Upper lobe of right lung (tissue), 1 donor: Measurements from ENCODE around the gene POLE. TPM values are rescaled to one million over a fixed set of nuclear protein-coding genes. Genes with fewer than 3 reads are reported as not detected.

Experiments
- ATAC-seq: fragments of 200-7000 bp; cut with Tn5 transposase; one replicate; pipeline ENCODE4 v1.9.1; 2020; ENCODE audit warnings: mild to moderate bottlenecking, moderate library complexity
- DNase-seq: peaks from one replicate; pipeline ENCODE4 v3.0.0-alpha.2; 2020
- H3K27ac ChIP-seq: fragments of 200-600 bp; one replicate; pipeline ENCODE4 v1.8.0; 2022
- H3K27me3 ChIP-seq: fragments of 200-600 bp; one replicate; pipeline ENCODE4 v1.8.0; 2022; ENCODE audit warnings: mild to moderate bottlenecking
- H3K36me3 ChIP-seq: fragments of 200-600 bp; one replicate; pipeline ENCODE4 v1.8.0; 2022
- H3K4me1 ChIP-seq: fragments of 200-600 bp; one replicate; pipeline ENCODE4 v1.8.0; 2022
- H3K4me3 ChIP-seq: fragments of 200-600 bp; one replicate; pipeline ENCODE4 v1.8.0; 2022; ENCODE audit warnings: mild to moderate bottlenecking
- H3K9me3 ChIP-seq: fragments of 200-600 bp; one replicate; pipeline ENCODE4 v1.8.0; 2022
- intact Hi-C: fragments of 100-400 bp; cut with DNase I; formaldehyde crosslinking; loops from one replicate; pipeline ENCODE4 v1.11.0; 2022
- total RNA-seq: library from RNA; stranded (reverse); fragmentation: NEBNext Ultra II Directional; extraction: Animal tissue kit (Norgen Biotek cat#: 25700); gene quantifications from one replicate; pipeline ENCODE4 v1.2.1, GENCODE V29; 2021
- TF ChIP-seq, protein P1 (sequence below): fragments of 200-600 bp; IDR thresholded peaks from one replicate; pipeline ENCODE4 v1.8.0; 2022; ENCODE audit warnings: antibody characterized with exemption
- donor health status: DM: no; HTN: yes; CAD: no; lungs with severe emphysema.

The POLE gene
- total RNA-seq, 1 donor from 2014 or later = 23.5 TPM

DNA sequence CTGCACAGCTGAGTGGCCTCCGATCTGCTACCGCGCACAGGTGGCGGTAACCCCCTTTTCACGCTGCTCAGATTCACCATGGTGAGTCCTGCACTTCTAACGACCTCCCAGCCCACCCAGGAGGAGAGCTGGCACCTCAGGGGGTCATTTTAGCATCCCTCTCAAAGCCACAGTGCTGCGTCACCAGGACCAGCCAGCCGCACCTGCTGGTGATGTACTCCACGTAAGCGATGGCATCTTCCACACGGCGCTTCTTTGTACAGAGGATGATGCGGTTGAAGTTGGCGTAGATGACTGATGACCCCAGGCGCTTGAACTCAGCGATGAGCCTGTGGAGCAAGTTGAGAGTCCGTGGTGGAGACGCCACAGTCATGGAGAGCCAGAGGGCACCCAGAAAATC is 49.3 kb downstream of the POLE start:
- H3K36me3 ChIP-seq = peaks cover 60% of the 10 kb centered on the region
- TF ChIP-seq, protein P1, sequence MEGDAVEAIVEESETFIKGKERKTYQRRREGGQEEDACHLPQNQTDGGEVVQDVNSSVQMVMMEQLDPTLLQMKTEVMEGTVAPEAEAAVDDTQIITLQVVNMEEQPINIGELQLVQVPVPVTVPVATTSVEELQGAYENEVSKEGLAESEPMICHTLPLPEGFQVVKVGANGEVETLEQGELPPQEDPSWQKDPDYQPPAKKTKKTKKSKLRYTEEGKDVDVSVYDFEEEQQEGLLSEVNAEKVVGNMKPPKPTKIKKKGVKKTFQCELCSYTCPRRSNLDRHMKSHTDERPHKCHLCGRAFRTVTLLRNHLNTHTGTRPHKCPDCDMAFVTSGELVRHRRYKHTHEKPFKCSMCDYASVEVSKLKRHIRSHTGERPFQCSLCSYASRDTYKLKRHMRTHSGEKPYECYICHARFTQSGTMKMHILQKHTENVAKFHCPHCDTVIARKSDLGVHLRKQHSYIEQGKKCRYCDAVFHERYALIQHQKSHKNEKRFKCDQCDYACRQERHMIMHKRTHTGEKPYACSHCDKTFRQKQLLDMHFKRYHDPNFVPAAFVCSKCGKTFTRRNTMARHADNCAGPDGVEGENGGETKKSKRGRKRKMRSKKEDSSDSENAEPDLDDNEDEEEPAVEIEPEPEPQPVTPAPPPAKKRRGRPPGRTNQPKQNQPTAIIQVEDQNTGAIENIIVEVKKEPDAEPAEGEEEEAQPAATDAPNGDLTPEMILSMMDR = no peak
- no peak for DNase-seq
- no peaks in the 10 kb centered on the region for H3K4me1 ChIP-seq
- no peaks in the 10 kb centered on the region for H3K9me3 ChIP-seq
- H3K27me3 ChIP-seq = no peaks in the 10 kb centered on the region
- no peak overlapping the region for H3K27ac ChIP-seq
- no peak for ATAC-seq
- intact Hi-C loops = no loop called here
- no peak overlapping the region for H3K4me3 ChIP-seq

DNA sequence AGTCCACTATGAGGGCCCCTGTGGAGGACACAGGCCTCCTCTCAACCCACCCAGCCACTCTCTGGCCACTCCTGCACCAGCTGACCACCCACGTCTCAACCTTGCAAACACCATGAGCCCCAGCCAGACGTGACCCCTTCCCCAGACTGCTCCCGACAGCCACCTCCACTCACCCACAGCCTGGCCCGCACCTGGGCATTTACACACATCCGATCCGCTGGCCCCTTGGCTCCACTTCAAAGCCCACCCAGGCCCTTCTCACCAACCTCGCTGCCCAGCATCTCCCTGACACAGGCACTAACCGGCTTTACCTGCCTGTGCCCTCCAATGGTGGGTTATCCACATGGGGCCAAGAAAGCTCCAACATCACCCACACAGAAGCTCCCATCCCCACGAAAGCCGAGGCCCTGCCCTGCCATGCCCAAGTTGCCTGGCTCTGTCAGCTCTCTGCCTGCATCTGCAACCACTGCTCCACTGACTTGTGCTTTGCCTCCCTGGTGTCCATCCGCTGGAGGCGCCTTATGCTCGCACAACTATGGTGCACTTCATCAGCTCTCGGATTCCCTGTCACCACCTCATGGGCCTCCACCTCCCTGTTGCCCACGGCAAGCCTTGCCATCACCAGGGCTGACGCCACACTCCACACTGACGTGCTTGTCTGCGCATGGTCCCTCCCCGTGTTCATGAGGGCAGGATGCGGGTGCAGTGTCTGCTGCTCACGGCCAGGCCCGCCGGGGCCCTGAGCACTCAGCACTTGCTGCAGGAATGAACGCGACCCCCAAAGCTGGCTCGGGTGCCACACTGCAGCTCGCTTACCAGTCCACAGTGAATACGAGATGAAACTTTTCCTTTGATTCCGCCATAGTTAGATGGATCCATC is 51.8 kb downstream of the POLE start:
- DNase-seq (no peak), ATAC-seq (no peak)
- Histone ChIP-seq H3K4me3 (no peak overlapping the region), H3K9me3 (no peaks in the 10 kb centered on the region), H3K4me1 (no peaks in the 10 kb centered on the region), H3K27ac (no peak overlapping the region), H3K27me3 (no peaks in the 10 kb centered on the region), H3K36me3 (peaks cover 57% of the 10 kb centered on the region)
- intact Hi-C loops = no loop called here
- TF ChIP-seq, protein P1 = no peak

DNA sequence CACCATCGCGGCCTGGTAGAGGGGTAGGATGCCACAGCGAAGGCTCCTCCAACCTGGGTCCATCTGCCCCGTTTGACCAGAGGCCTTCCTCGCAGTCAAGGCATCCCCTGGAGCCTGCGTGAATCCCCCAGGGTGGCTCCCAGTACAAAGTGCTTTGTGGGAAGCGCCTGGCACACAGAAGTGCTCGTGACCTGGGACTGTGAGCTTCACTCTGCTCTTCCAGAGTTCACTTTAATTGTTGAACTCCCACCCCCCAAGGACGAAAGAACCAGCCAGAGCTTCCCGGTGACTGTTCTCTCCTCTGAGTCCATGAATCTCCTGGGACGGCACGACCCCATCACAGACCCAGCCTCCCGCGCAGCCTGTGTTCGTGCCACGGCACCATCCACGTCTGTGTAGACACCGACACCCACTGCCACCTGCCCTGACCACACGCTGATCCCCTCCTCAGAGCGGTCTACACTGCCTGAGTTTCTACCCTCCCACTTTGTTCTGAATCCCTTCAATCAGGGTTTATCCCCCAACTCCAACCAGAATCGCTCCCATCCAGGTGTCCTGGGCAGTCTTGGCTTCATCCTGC is 52.6 kb downstream of the POLE start:
- Histone ChIP-seq H3K4me3 (no peak overlapping the region), H3K9me3 (no peaks in the 10 kb centered on the region), H3K27ac (no peak overlapping the region), H3K4me1 (no peaks in the 10 kb centered on the region), H3K36me3 (peaks cover 60% of the 10 kb centered on the region), H3K27me3 (no peaks in the 10 kb centered on the region)
- intact Hi-C loops = no loop called here
- TF ChIP-seq, protein P1 = no peak
- DNase-seq = no peak
- no peak for ATAC-seq

DNA sequence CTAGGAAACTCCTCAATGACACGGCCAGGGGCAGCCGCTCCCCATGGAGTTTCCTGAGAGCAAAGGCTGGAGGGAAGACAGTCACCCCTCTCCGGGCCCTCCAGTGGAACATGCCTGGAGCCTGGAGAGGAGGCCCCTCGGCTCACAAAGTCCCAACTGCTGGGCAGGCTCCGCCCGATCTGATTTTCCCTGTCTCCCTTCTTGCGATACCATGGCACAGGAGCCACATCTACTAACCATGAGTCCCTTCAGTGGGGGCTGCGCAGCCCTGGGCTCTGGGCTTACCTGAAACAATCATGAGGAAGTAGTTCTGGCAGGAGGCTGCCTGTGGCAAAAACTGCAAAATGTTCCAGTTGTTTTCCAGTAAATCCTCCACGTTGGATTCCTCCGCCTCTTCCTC is 53.2 kb downstream of the POLE start:
- H3K4me1 ChIP-seq = no peaks in the 10 kb centered on the region
- no peaks in the 10 kb centered on the region for H3K27me3 ChIP-seq
- no peak for ATAC-seq
- H3K27ac ChIP-seq = no peak overlapping the region
- DNase-seq = no peak
- H3K4me3 ChIP-seq = no peak overlapping the region
- intact Hi-C loops = no loop called here
- TF ChIP-seq, protein P1 = no peak
- no peaks in the 10 kb centered on the region for H3K9me3 ChIP-seq
- H3K36me3 ChIP-seq = peaks cover 66% of the 10 kb centered on the region

DNA sequence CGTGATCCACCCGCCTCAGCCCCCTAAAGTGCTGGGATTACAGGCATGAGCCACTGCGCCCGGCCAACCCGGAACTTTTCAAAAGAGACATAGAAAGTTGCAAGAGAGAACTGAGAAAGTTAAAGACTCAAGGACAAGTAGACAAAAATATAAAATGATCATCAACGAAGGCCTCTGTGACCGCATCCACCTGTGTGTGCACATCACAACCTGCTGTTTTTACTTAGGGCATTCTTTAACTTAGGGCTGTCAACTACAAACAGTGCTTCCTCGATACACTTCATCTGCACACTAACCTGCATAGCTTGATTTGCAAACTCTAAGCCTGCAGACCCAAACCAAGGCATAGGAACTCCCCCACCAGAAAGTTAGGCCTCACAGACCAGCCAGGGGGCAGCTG is 53.7 kb downstream of the POLE start:
- intact Hi-C loops = no loop called here
- Histone ChIP-seq H3K9me3 (no peaks in the 10 kb centered on the region), H3K4me3 (no peak overlapping the region), H3K27ac (no peak overlapping the region), H3K4me1 (no peaks in the 10 kb centered on the region), H3K27me3 (no peaks in the 10 kb centered on the region), H3K36me3 (peaks cover 65% of the 10 kb centered on the region)
- TF ChIP-seq, protein P1 = no peak
- no peak for ATAC-seq
- no peak for DNase-seq
